Sigmoid colon (tissue), 4 donors: ENCODE data around the gene ACTR6.

ENCODE experiments used
- EP300 ChIP-seq, 4 donors: sonication (generic); formaldehyde crosslinking; IDR thresholded peaks; one replicate each; pipeline ENCODE4 v1.6.1; 2017; ENCODE audit warnings: antibody characterized with exemption in 4 of 4
- POLR2A ChIP-seq, 2 donors: fragments of 450-650 bp; IDR thresholded peaks; one replicate each; pipeline ENCODE4 v1.6.1; 2016; ENCODE audit warnings: antibody characterized with exemption in 2 of 2, mild to moderate bottlenecking in 2 of 2, moderate library complexity in 2 of 2
- POLR2AphosphoS5 ChIP-seq, 4 donors: sonication (generic); formaldehyde crosslinking; IDR thresholded peaks; one replicate each; pipeline ENCODE4 v1.6.1; 2017; ENCODE audit warnings: antibody characterized with exemption in 4 of 4
- TF ChIP-seq, protein P1 (sequence below), 4 experiments: fragments of 450-650 bp in 3 of 4; fragments of 200-600 bp in 1 of 4; IDR thresholded peaks; one replicate each; pipeline ENCODE4 v1.5.1; 2016 to 2019; ENCODE audit warnings: antibody characterized with exemption in 4 of 4, mild to moderate bottlenecking in 3 of 4, moderate library complexity in 2 of 4

DNA sequence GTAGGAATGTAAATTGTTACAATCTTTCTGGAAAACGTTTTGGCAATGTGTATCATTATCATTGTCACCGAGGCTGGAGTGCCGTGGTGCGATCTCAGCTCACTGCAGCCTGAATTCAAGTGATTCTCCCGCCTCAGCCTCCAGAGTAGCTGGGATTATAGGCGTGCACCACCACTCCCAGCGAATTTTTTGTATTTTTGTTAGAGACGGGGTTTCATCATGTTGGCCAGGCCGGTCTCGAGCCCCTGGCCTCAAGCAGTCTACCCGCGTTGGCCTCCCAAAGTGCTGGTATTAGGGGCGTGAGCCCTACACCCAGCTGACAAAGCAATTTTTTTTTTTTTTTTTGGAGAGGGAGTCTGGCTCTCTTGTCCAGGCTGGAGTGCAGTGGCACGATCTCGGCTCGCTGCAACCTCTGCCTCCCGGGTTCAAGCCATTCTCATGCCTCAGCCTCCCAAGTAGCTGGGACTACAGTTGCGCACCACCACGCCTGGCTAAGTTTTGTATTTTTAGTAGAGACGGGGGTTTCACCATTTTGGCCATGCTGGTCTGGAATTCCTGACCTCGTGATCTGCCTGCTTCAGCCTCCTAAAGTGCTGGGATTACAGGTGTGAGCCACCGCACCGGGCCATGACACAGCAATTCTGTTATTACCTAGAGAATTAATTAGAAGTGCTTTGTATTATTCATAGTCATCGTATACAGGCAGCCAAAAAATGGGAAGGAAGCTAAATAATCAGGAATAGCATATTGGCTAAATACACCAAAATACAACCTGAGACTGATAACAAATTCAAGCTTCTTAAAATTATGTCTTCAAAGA is 1.2 kb downstream of the ACTR6 start:
- TF ChIP-seq, protein P1, sequence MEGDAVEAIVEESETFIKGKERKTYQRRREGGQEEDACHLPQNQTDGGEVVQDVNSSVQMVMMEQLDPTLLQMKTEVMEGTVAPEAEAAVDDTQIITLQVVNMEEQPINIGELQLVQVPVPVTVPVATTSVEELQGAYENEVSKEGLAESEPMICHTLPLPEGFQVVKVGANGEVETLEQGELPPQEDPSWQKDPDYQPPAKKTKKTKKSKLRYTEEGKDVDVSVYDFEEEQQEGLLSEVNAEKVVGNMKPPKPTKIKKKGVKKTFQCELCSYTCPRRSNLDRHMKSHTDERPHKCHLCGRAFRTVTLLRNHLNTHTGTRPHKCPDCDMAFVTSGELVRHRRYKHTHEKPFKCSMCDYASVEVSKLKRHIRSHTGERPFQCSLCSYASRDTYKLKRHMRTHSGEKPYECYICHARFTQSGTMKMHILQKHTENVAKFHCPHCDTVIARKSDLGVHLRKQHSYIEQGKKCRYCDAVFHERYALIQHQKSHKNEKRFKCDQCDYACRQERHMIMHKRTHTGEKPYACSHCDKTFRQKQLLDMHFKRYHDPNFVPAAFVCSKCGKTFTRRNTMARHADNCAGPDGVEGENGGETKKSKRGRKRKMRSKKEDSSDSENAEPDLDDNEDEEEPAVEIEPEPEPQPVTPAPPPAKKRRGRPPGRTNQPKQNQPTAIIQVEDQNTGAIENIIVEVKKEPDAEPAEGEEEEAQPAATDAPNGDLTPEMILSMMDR (IDR thresholded peaks at IDR 0.05), result no peak
- no peak for TF ChIP-seq POLR2A (IDR thresholded peaks at IDR 0.05)
- TF ChIP-seq POLR2AphosphoS5 (IDR thresholded peaks at IDR 0.05), result no peak
- no peak for TF ChIP-seq EP300 (IDR thresholded peaks at IDR 0.05)
